IMR-90 (cell line): ENCODE measurements around the gene FEM1B. TPM values are rescaled to one million over a fixed set of nuclear protein-coding genes. Genes with fewer than 3 reads are reported as not detected.
A peak's percentile ranks its signal among the peaks of the same experiment; 100 is the strongest.

Source experiments
- ATAC-seq: fragments of 200-7000 bp; cut with Tn5 transposase; 2 replicates; pipeline ENCODE4 v1.9.1; 2020; ENCODE audit warnings: low read depth, mild to moderate bottlenecking, moderate library complexity
- BruUV-seq: library from RNA; stranded (reverse); fragments of 400-500 nt; replicated peaks from 2 replicates; lab custom pipeline; 2021; lab: Mats Ljungman, UMichigan
- CTCF ChIA-PET: fragments of 300-600 bp; formaldehyde crosslinking; extraction: SDS; loops from one replicate; lab custom pipeline; 2021; ENCODE audit warnings: antibody characterized with exemption; lab: Yijun Ruan, JAX
- POLR2A ChIA-PET: fragments of 300-600 bp; sonication (Branson Sonifier 250); formaldehyde crosslinking; loops from one replicate; lab custom pipeline; 2022; ENCODE audit warnings: antibody characterized with exemption; ENCODE audit not compliant: unreplicated experiment; lab: Charles Lee
- DNase-seq: peaks from one replicate; pipeline ENCODE4 v3.0.0; 2013
- H2AFZ ChIP-seq: replicated peaks from 2 replicates; pipeline ENCODE3; 2013; ENCODE audit warnings: low read length, mild to moderate bottlenecking; ENCODE audit not compliant: poor library complexity
- H2AK5ac ChIP-seq: 2 replicates; pipeline ENCODE4 v1.6.1; 2013; ENCODE audit warnings: low read depth, low read length, inconsistent platforms
- H2AK9ac ChIP-seq: replicated peaks from 2 replicates; pipeline ENCODE3; 2013; ENCODE audit warnings: mild to moderate bottlenecking, low read depth, low read length, moderate library complexity; ENCODE audit not compliant: poor library complexity
- H2BK120ac ChIP-seq: 2 replicates; pipeline ENCODE4 v1.6.1; 2013; ENCODE audit warnings: low read depth, low read length, inconsistent platforms
- H2BK15ac ChIP-seq: 3 replicates; pipeline ENCODE4 v1.6.1; 2013; ENCODE audit warnings: low read depth, low read length, inconsistent platforms
- H2BK20ac ChIP-seq: 2 replicates; pipeline ENCODE4 v1.6.1; 2013; ENCODE audit warnings: low read depth, mild to moderate bottlenecking, inconsistent platforms, low read length, moderate library complexity
- H2BK5ac ChIP-seq: 2 replicates; pipeline ENCODE4 v1.6.1; 2013; ENCODE audit warnings: mild to moderate bottlenecking, low read depth, low read length, inconsistent platforms; ENCODE audit not compliant: poor library complexity, severe bottlenecking
- H3K14ac ChIP-seq: replicated peaks from 2 replicates; pipeline ENCODE4 v1.6.1; 2013; ENCODE audit warnings: low read depth, low read length, inconsistent platforms
- H3K18ac ChIP-seq: 2 replicates; pipeline ENCODE4 v1.6.1; 2013; ENCODE audit warnings: low read depth, low read length, control low read depth
- H3K23ac ChIP-seq: 2 replicates; pipeline ENCODE4 v1.6.1; 2013; ENCODE audit warnings: low read depth, low read length, inconsistent platforms
- H3K27ac ChIP-seq: 2 replicates; pipeline ENCODE4 v1.5.1; 2013; ENCODE audit warnings: mild to moderate bottlenecking, control low read depth, low read length; ENCODE audit not compliant: insufficient read depth
- H3K27me3 ChIP-seq: 2 replicates; pipeline ENCODE4 v1.6.1; 2013; ENCODE audit warnings: low read length; ENCODE audit not compliant: control insufficient read depth, insufficient read depth
- H3K36me3 ChIP-seq: 2 replicates; pipeline ENCODE4 v1.6.1; 2013; ENCODE audit warnings: low read length, mixed read lengths; ENCODE audit not compliant: control insufficient read depth, insufficient read depth
- H3K4ac ChIP-seq: 2 replicates; pipeline ENCODE4 v1.6.1; 2013; ENCODE audit warnings: low read depth, low read length, inconsistent platforms
- H3K4me1 ChIP-seq: 2 replicates; pipeline ENCODE4 v1.6.1; 2013; ENCODE audit warnings: low read length, mixed read lengths; ENCODE audit not compliant: control insufficient read depth, insufficient read depth
- H3K4me2 ChIP-seq: 2 replicates; pipeline ENCODE4 v1.6.1; 2013; ENCODE audit warnings: low read depth, mild to moderate bottlenecking, control low read depth, low read length, moderate library complexity
- H3K4me3 ChIP-seq: 2 replicates; pipeline ENCODE4 v1.5.1; 2013; ENCODE audit warnings: low read depth, mild to moderate bottlenecking, control low read depth, low read length, moderate library complexity; ENCODE audit not compliant: insufficient read depth
- H3K56ac ChIP-seq: 2 replicates; pipeline ENCODE4 v1.6.1; 2013; ENCODE audit warnings: low read length, inconsistent platforms; ENCODE audit not compliant: insufficient read depth; ENCODE audit errors: extremely low read depth
- H3K79me1 ChIP-seq, 2 experiments: 2 replicates each; pipeline ENCODE4 v1.6.1; 2013; ENCODE audit warnings: low read length in 2 of 2, inconsistent platforms in 1 of 2, low read depth in 1 of 2
- H3K9ac ChIP-seq: 2 replicates; pipeline ENCODE4 v1.6.1; 2013; ENCODE audit warnings: low read depth, low read length, control low read depth
- H3K9me1 ChIP-seq: 2 replicates; pipeline ENCODE4 v1.6.1; 2013; ENCODE audit warnings: low read length, inconsistent platforms; ENCODE audit not compliant: insufficient read depth
- H3K9me3 ChIP-seq: 2 replicates; pipeline ENCODE4 v1.6.1; 2013; ENCODE audit warnings: low read length; ENCODE audit not compliant: control insufficient read depth, insufficient read depth
- H4K20me1 ChIP-seq: 2 replicates; pipeline ENCODE4 v1.6.1; 2013; ENCODE audit warnings: low read length, inconsistent platforms; ENCODE audit not compliant: insufficient read depth
- H4K5ac ChIP-seq: 2 replicates; pipeline ENCODE4 v1.6.1; 2013; ENCODE audit warnings: mild to moderate bottlenecking, low read depth, low read length, control low read depth
- H4K8ac ChIP-seq, 2 experiments: 2 replicates each; pipeline ENCODE4 v1.6.1; 2013; ENCODE audit warnings: low read depth in 2 of 2, low read length in 2 of 2, control low read depth in 1 of 2, inconsistent platforms in 1 of 2
- H4K91ac ChIP-seq: 2 replicates; pipeline ENCODE4 v1.6.1; 2013; ENCODE audit warnings: low read depth, low read length, inconsistent platforms; ENCODE audit not compliant: insufficient read depth
- BHLHE40 ChIP-seq: fragments of 150-350 bp; IDR thresholded peaks from 2 replicates; pipeline ENCODE4 v1.6.1; 2016; ENCODE audit warnings: mild to moderate bottlenecking, low read depth, low read length
- CEBPB ChIP-seq: IDR thresholded peaks from 2 replicates; pipeline ENCODE4 v1.6.1; 2012; ENCODE audit warnings: low read depth, low read length, improper control_type of control experiment
- CHD1 ChIP-seq: IDR thresholded peaks from 2 replicates; pipeline ENCODE4 v1.6.1; 2012; ENCODE audit warnings: low read depth, low read length, improper control_type of control experiment
- FOS ChIP-seq: fragments of 150-350 bp; IDR thresholded peaks from 2 replicates; pipeline ENCODE4 v1.6.1; 2016; ENCODE audit warnings: low read depth, low read length
- MAFK ChIP-seq: IDR thresholded peaks from 2 replicates; pipeline ENCODE4 v1.6.1; 2012; ENCODE audit warnings: low read depth, low read length, improper control_type of control experiment
- MAZ ChIP-seq: IDR thresholded peaks from 2 replicates; pipeline ENCODE4 v1.6.1; 2012; ENCODE audit warnings: low read depth, mild to moderate bottlenecking, low read length, improper control_type of control experiment, moderate library complexity, borderline replicate concordance
- MXI1 ChIP-seq: IDR thresholded peaks from 2 replicates; pipeline ENCODE4 v1.6.1; 2012; ENCODE audit warnings: low read depth, mild to moderate bottlenecking, low read length, moderate library complexity, borderline replicate concordance
- NFE2L2 ChIP-seq: fragments of 150-350 bp; IDR thresholded peaks from 2 replicates; pipeline ENCODE4 v1.6.1; 2016; ENCODE audit warnings: low read depth, mild to moderate bottlenecking, low read length
- POLR2A ChIP-seq: IDR thresholded peaks from 2 replicates; pipeline ENCODE4 v1.6.1; 2012; ENCODE audit warnings: mild to moderate bottlenecking, low read depth, low read length
- RAD21 ChIP-seq: IDR thresholded peaks from 2 replicates; pipeline ENCODE4 v1.6.1; 2012; ENCODE audit warnings: low read length, improper control_type of control experiment
- RFX5 ChIP-seq: IDR thresholded peaks from 2 replicates; pipeline ENCODE4 v1.8.0; 2012; ENCODE audit warnings: low read depth, mild to moderate bottlenecking, low read length, moderate library complexity
- SMC3 ChIP-seq: fragments of 150-350 bp; IDR thresholded peaks from 2 replicates; pipeline ENCODE4 v1.6.1; 2016; ENCODE audit warnings: low read depth, mild to moderate bottlenecking, antibody characterized with exemption, low read length, moderate library complexity
- WGBS, 2 experiments: methylation state at CpG; one replicate each; pipeline versions ENCODE4 v1.1.5 to v1.1.7; 2013; ENCODE audit warnings: missing lambda C conversion rate in 2 of 2; ENCODE audit not compliant: insufficient read length in 1 of 2; ENCODE audit errors: extremely low coverage in 2 of 2; 5-methylcytosine and 5-hydroxymethylcytosine counted together
- dilution Hi-C: fragments of 300-500 bp; cut with HindIII; formaldehyde crosslinking; loops from one replicate; pipeline ENCODE4 v1.14.3; 2018; ENCODE audit warnings: low sequenced_read_pairs; ENCODE audit not compliant: unreplicated experiment
- in situ Hi-C: fragments of 300-500 bp; cut with MboI; formaldehyde crosslinking; loops from 3 replicates; pipeline ENCODE4 v1.14.3; 2019; ENCODE audit warnings: low sequenced_read_pairs, inconsistent platforms, mixed read lengths
- intact Hi-C: fragments of 100-400 bp; cut with micrococcal nuclease; formaldehyde crosslinking; loops from 2 replicates; pipeline ENCODE4 v1.10.0; 2022
- polyA plus RNA-seq, 3 experiments: library from polyadenylated mRNA; depleted of rRNA; stranded (reverse); fragments of >200 nt; gene quantifications; 2 replicates each; pipeline ENCODE4 v1.2.3, GENCODE V29; 2012; ENCODE audit warnings: low replicate concordance in 1 of 3
- total RNA-seq: library from RNA; depleted of rRNA; stranded (reverse); fragments of >200 nt; gene quantifications from 2 replicates; pipeline ENCODE4 v1.2.3, GENCODE V29; 2012
- TF ChIP-seq, protein P1 (sequence below): fragments of 150-350 bp; IDR thresholded peaks from 2 replicates; pipeline ENCODE4 v1.6.1; 2017; ENCODE audit warnings: mild to moderate bottlenecking, antibody characterized with exemption, low read length, low read depth

The FEM1B gene
- total and polyA plus RNA-seq, 2 of the 4 experiments (the other 2 are of a cell fraction): 16.9 to 51.4 TPM

- TF ChIP-seq SMC3: no peak
These were observed at the start of gene FEM1B (continued) for GRCh38 chr15:68277603-68278344.

DNA sequence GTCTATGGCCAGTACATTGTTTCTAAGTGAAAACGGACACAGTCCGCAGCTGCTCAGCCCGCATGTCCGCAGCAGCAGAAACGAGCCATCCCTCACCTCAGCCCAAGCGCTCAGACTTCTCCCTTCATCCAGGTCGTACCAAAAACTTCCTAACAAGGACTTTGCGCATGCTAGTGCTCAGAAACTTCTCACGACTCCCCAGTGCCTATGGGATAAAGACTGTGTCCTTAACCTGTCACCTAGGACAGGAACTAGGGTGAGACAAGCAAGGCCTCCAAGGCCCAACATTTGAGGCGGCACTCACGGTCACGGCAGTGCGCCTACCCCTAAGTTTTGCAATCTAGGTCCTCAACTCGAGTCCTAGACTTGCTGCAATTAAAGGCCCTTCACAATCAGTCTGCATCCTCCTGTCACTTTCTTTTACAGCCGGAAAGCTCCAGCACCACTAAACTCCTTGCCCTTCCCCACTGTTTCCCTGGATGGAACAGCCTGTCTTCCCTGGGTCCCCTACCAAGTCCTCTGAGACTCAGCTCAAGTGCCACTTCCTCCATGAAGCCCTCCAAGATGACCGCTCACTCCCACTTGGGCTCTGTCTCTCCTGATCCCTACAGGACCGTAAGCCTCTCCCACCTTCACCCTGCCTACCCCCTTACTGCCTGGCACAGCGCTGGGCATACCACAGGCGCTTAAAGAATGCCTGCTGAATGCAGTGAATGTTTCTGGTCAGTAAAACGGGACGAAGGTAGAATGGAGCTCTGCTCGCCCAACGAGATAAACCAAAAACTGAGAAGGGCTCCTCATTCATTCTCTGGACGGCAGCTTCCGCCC is 49.2 kb upstream of the FEM1B start:
- H3K4ac ChIP-seq: peak overlapping the region; percentile 60
- H2BK15ac ChIP-seq: no peak overlapping the region
- WGBS, 2 experiments: 33% methylated on average over 16 of the region's 25 CpGs; no CpG with 5 or more reads in 1 of the 2 experiments
- ATAC-seq (no peak), DNase-seq (no peak)
- no TSS peak for BruUV-seq
- H3K9me3 ChIP-seq: no peaks in the 10 kb centered on the region
- H3K36me3 ChIP-seq: no peaks in the 10 kb centered on the region
- intact Hi-C loops: no loop called here
- H4K20me1 ChIP-seq: peaks cover 11% of the 10 kb centered on the region; the same call in 1 of the 2 replicates
- H2BK20ac ChIP-seq: no peak overlapping the region
- no peak overlapping the region for H4K91ac ChIP-seq
- in situ Hi-C loops: no loop called here
- peak overlapping the region; percentile 93 for H2AK9ac ChIP-seq
- H2BK120ac ChIP-seq: no peak overlapping the region
- peak overlapping the region; percentile 23; the same call in 1 of the 2 replicates for H2AK5ac ChIP-seq
- peak overlapping the region; percentile 18; the same call in 1 of the 2 replicates for H3K27ac ChIP-seq
- peak overlapping the region; percentile 53 for H3K14ac ChIP-seq
- 0 out of 2 replicates have a peak overlapping the region, but pooled peaks have one; percentile 50 for H3K56ac ChIP-seq
- no peaks in the 10 kb centered on the region for H3K27me3 ChIP-seq
- H3K23ac ChIP-seq: peak overlapping the region; percentile 94
- ChIA-PET CTCF (no interaction called here), POLR2A (interaction anchor here (0.6 kb wide), 1 partner anchor 37 kb away, joined by 4 read pairs; no protein-coding TSS in a partner anchor)
- H2AFZ ChIP-seq: peak overlapping the region; percentile 99
- peak overlapping the region; percentile 94 for H3K4me3 ChIP-seq
- dilution Hi-C loops: no loop called here
- H4K5ac ChIP-seq: no peak overlapping the region
- H3K79me1 ChIP-seq: peaks cover 24 to 52% of the 10 kb centered on the region in 2 experiments
- H3K4me1 ChIP-seq: peaks cover 8% of the 10 kb centered on the region
- peaks cover 24% of the 10 kb centered on the region for H3K9me1 ChIP-seq
- peak overlapping the region; percentile 51 for H3K9ac ChIP-seq
- no peak overlapping the region for H2BK5ac ChIP-seq
- H3K4me2 ChIP-seq: peak overlapping the region; percentile 69
- no peak overlapping the region for H3K18ac ChIP-seq
- peak overlapping the region; percentile 9 to 61; a peak in 1 of 4 replicates for H4K8ac ChIP-seq
- TF ChIP-seq, protein P1, sequence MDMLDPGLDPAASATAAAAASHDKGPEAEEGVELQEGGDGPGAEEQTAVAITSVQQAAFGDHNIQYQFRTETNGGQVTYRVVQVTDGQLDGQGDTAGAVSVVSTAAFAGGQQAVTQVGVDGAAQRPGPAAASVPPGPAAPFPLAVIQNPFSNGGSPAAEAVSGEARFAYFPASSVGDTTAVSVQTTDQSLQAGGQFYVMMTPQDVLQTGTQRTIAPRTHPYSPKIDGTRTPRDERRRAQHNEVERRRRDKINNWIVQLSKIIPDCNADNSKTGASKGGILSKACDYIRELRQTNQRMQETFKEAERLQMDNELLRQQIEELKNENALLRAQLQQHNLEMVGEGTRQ: no peak
- TF ChIP-seq BHLHE40 (no peak), MXI1 (no peak), POLR2A (no peak), CHD1 (no peak), FOS (no peak), MAFK (no peak), CEBPB (no peak), NFE2L2 (no peak), MAZ (no peak), RFX5 (no peak), SMC3 (no peak), RAD21 (no peak)
